ENCODE measurements around the gene TPSB2.

- TF ChIP-seq CTCF (conservative IDR thresholded peaks at IDR 0.05) (no peak), EZH2 (IDR thresholded peaks at IDR 0.05; ENCODE audit: low read depth) (no peak)
Observed at GRCh38 chr16:1277617-1278282, 47.8 kb upstream of the TPSB2 start.
